ENCODE results near the gene HIKESHI. TPM values are rescaled to one million over a fixed set of nuclear protein-coding genes. Genes with fewer than 3 reads are reported as not detected.

HIKESHI gene
- total and polyA plus RNA-seq, 2 of the 13 experiments (the other 11 are each of a cell fraction or from before 2014, with no cell fraction given) = 67.8 to 74.8 TPM

DNA sequence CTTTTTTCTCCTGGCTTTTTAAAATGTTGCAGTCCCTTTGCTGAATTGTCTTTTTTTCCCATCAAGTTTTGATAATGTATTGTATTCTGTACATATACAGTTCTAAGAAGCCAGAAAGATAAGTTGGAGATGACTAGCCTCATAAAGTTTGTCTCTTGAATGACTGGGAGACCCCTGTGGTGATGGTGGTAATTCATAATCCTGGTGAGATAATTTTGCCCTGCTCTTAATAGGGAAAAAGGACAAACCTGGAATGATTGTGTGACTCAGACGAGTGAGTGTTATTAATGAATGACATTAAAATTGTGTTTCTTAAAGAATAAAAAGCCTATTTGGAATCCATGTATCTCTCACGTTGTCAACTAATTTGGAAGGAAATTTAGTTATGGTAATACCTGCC is 1.2 kb downstream of the HIKESHI start:
- Histone ChIP-seq H3K27ac (ENCODE audit: extremely low read length, insufficient read depth, low read length) (no peak overlapping the region), H3K27me3 (ENCODE audit: control insufficient read depth in 1 of 2, insufficient read depth in 2 of 2, low read length in 2 of 2) (no peaks in the 10 kb centered on the region; a peak in 1 of 5 replicates), H4K20me1 (ENCODE audit: insufficient read depth, low read length) (no peaks in the 10 kb centered on the region), H3K9ac (ENCODE audit: insufficient read depth, low read depth, low read length) (peak overlapping the region; percentile 75), H3K36me3 (replicated peaks in 1 of 2; ENCODE audit: control insufficient read depth in 1 of 2, insufficient read depth in 2 of 2, low read length in 2 of 2) (no peaks in the 10 kb centered on the region), H3K79me2 (ENCODE audit: insufficient read depth, low read length) (peaks cover 16% of the 10 kb centered on the region), H3K4me3 (replicated peaks in 1 of 3; ENCODE audit: insufficient read depth in 1 of 3, low read depth in 2 of 3, low read length in 3 of 3) (peak overlapping the region; percentile 81 to 92 (median 89); a peak in 5 of 6 replicates), H3K4me1 (ENCODE audit: insufficient read depth, low read length) (peaks cover 23% of the 10 kb centered on the region), H2AFZ (ENCODE audit: low read length) (no peak overlapping the region), H3K4me2 (ENCODE audit: low read depth, low read length) (peak overlapping the region; percentile 62), H3K9me3 (ENCODE audit: low read length) (no peaks in the 10 kb centered on the region)
- ATAC-seq (no peak), FAIRE-seq (no peak), DNase-seq (ENCODE audit: low spot score) (no peak)
- intact Hi-C loops (cut with micrococcal nuclease; ENCODE audit: unreplicated experiment) (loop anchor here (2.0 kb wide), 1 partner anchor 58 kb away; the partner anchor contains the start of gene EED), in situ Hi-C loops (cut with HindIII; ENCODE audit: extremely low pct_ligation_motif_present, low pct_unique_long_range_greater_than_20kb) (no loop called here)
- ChIA-PET POLR2A (no interaction called here), CTCF (ENCODE audit: low intra/inter-chr PET ratio, low total read pairs) (no interaction called here)
- no TSS peak for BruUV-seq (replicated peaks)
- WGBS (ENCODE audit: low lambda C conversion rate) = 89% methylated on average over 2 of the region's 2 CpGs
- TF ChIP-seq ZNF879 (CRISPR knock-in tag; IDR thresholded peaks at IDR 0.05) (no peak), ZNF781 (CRISPR knock-in tag; IDR thresholded peaks at IDR 0.05; ENCODE audit: borderline replicate concordance, not compliant biosample characterization) (no peak), ATF1 (CRISPR knock-in tag; IDR thresholded peaks at IDR 0.05) (no peak), ZNF501 (CRISPR knock-in tag; IDR thresholded peaks at IDR 0.05) (no peak), RXRB (CRISPR knock-in tag; IDR thresholded peaks at IDR 0.05; ENCODE audit: borderline replicate concordance) (no peak), ZNF878 (CRISPR knock-in tag; IDR thresholded peaks at IDR 0.05) (no peak), ZNF263 (CRISPR knock-in tag; IDR thresholded peaks at IDR 0.05) (no peak), DPF2 (CRISPR knock-in tag; IDR thresholded peaks at IDR 0.05; ENCODE audit: borderline replicate concordance, low read depth) (no peak), KDM4B (CRISPR knock-in tag; IDR thresholded peaks at IDR 0.05) (no peak)
- TF ChIP-seq, protein P1, sequence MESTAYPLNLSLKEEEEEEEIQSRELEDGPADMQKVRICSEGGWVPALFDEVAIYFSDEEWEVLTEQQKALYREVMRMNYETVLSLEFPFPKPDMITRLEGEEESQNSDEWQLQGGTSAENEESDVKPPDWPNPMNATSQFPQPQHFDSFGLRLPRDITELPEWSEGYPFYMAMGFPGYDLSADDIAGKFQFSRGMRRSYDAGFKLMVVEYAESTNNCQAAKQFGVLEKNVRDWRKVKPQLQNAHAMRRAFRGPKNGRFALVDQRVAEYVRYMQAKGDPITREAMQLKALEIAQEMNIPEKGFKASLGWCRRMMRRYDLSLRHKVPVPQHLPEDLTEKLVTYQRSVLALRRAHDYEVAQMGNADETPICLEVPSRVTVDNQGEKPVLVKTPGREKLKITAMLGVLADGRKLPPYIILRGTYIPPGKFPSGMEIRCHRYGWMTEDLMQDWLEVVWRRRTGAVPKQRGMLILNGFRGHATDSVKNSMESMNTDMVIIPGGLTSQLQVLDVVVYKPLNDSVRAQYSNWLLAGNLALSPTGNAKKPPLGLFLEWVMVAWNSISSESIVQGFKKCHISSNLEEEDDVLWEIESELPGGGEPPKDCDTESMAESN (CRISPR knock-in tag; conservative IDR thresholded peaks at IDR 0.05) = no peak
- TF ChIP-seq, protein P2, sequence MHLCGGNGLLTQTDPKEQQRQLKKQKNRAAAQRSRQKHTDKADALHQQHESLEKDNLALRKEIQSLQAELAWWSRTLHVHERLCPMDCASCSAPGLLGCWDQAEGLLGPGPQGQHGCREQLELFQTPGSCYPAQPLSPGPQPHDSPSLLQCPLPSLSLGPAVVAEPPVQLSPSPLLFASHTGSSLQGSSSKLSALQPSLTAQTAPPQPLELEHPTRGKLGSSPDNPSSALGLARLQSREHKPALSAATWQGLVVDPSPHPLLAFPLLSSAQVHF (CRISPR knock-in tag; IDR thresholded peaks at IDR 0.05) = no peak
- TF ChIP-seq, protein P3, sequence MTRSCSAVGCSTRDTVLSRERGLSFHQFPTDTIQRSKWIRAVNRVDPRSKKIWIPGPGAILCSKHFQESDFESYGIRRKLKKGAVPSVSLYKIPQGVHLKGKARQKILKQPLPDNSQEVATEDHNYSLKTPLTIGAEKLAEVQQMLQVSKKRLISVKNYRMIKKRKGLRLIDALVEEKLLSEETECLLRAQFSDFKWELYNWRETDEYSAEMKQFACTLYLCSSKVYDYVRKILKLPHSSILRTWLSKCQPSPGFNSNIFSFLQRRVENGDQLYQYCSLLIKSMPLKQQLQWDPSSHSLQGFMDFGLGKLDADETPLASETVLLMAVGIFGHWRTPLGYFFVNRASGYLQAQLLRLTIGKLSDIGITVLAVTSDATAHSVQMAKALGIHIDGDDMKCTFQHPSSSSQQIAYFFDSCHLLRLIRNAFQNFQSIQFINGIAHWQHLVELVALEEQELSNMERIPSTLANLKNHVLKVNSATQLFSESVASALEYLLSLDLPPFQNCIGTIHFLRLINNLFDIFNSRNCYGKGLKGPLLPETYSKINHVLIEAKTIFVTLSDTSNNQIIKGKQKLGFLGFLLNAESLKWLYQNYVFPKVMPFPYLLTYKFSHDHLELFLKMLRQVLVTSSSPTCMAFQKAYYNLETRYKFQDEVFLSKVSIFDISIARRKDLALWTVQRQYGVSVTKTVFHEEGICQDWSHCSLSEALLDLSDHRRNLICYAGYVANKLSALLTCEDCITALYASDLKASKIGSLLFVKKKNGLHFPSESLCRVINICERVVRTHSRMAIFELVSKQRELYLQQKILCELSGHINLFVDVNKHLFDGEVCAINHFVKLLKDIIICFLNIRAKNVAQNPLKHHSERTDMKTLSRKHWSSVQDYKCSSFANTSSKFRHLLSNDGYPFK (CRISPR knock-in tag; IDR thresholded peaks at IDR 0.05; ENCODE audit: borderline replicate concordance) = no peak
- TF ChIP-seq, protein P4, sequence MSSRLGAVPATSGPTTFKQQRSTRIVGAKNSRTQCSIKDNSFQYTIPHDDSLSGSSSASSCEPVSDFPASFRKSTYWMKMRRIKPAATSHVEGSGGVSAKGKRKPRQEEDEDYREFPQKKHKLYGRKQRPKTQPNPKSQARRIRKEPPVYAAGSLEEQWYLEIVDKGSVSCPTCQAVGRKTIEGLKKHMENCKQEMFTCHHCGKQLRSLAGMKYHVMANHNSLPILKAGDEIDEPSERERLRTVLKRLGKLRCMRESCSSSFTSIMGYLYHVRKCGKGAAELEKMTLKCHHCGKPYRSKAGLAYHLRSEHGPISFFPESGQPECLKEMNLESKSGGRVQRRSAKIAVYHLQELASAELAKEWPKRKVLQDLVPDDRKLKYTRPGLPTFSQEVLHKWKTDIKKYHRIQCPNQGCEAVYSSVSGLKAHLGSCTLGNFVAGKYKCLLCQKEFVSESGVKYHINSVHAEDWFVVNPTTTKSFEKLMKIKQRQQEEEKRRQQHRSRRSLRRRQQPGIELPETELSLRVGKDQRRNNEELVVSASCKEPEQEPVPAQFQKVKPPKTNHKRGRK (CRISPR knock-in tag; IDR thresholded peaks at IDR 0.05) = no peak
- TF ChIP-seq, protein P5, sequence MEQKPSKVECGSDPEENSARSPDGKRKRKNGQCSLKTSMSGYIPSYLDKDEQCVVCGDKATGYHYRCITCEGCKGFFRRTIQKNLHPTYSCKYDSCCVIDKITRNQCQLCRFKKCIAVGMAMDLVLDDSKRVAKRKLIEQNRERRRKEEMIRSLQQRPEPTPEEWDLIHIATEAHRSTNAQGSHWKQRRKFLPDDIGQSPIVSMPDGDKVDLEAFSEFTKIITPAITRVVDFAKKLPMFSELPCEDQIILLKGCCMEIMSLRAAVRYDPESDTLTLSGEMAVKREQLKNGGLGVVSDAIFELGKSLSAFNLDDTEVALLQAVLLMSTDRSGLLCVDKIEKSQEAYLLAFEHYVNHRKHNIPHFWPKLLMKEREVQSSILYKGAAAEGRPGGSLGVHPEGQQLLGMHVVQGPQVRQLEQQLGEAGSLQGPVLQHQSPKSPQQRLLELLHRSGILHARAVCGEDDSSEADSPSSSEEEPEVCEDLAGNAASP (CRISPR knock-in tag; IDR thresholded peaks at IDR 0.05; ENCODE audit: borderline replicate concordance) = no peak
- TF ChIP-seq, protein P6, sequence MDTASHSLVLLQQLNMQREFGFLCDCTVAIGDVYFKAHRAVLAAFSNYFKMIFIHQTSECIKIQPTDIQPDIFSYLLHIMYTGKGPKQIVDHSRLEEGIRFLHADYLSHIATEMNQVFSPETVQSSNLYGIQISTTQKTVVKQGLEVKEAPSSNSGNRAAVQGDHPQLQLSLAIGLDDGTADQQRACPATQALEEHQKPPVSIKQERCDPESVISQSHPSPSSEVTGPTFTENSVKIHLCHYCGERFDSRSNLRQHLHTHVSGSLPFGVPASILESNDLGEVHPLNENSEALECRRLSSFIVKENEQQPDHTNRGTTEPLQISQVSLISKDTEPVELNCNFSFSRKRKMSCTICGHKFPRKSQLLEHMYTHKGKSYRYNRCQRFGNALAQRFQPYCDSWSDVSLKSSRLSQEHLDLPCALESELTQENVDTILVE (CRISPR knock-in tag; IDR thresholded peaks at IDR 0.05) = no peak

Measured in HepG2 (cell line).